ENCODE measurements around the gene ACTL7A. TPM values are rescaled to one million over a fixed set of nuclear protein-coding genes. Genes with fewer than 3 reads are reported as not detected.
A peak's percentile ranks its signal among the peaks of the same experiment; 100 is the strongest.
"Not testable (repeated sequence)": the region's sequence is repeated elsewhere in the genome, so short reads cannot be mapped to it uniquely, and the experiment has no call there.

ACTL7A gene
- total RNA-seq, 2 experiments from 2014 or later, result not detected

DNA sequence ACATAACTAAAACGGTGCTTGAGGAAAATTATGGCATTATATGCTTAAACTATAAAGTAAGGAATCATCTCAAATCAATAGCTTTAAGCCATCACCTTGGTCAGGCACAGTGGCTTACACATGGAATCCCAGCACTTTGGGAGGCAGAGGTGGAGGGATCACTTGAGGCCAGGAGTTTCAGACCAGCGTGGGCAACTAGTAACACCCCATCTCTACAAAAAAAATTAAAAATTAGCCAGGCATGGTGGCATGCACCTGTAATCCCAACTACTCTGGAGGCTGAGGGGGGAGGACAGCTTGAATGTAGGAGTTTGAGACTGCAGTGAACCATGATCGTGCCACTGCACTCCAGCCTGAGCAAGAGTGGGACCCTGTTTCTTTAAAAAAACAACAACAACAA lies 22.6 kb downstream of the ACTL7A start:
- Histone ChIP-seq H3K27me3 (ENCODE audit: control insufficient read depth in 1 of 2, insufficient read depth in 2 of 2, low read length in 2 of 2) (no peaks in the 10 kb centered on the region), H3K4me3 (ENCODE audit: low read length) (no peak overlapping the region), H3K4me1 (ENCODE audit: insufficient read depth, low read length) (no peaks in the 10 kb centered on the region), H3K27ac (ENCODE audit: low read depth in 1 of 2, low read length in 2 of 2) (no peak overlapping the region), H3K9me3 (ENCODE audit: control insufficient read depth in 1 of 2, insufficient read depth in 1 of 2, low read length in 2 of 2) (no peaks in the 10 kb centered on the region), H3K36me3 (ENCODE audit: insufficient read depth, low read length) (peaks cover 58% of the 10 kb centered on the region)
- intact Hi-C loops (cut with DNase I, micrococcal nuclease), result loop anchor here in 1 of 2 experiments (5.0 kb wide), 1 partner anchor 313 kb away; no protein-coding TSS in a partner anchor
- H3K9me3 Mint-ChIP-seq, result no peaks in the 10 kb centered on the region
- H3K36me3 Mint-ChIP-seq (ENCODE audit: low read depth), result peaks cover 85% of the 10 kb centered on the region
- no peaks in the 10 kb centered on the region for H3K4me1 Mint-ChIP-seq (ENCODE audit: low read depth)
- no peak overlapping the region for H3K4me3 Mint-ChIP-seq
- CTCF ChIA-PET, result no interaction called here
- H3K27ac Mint-ChIP-seq, result no peak overlapping the region
- TF ChIP-seq, protein P1, sequence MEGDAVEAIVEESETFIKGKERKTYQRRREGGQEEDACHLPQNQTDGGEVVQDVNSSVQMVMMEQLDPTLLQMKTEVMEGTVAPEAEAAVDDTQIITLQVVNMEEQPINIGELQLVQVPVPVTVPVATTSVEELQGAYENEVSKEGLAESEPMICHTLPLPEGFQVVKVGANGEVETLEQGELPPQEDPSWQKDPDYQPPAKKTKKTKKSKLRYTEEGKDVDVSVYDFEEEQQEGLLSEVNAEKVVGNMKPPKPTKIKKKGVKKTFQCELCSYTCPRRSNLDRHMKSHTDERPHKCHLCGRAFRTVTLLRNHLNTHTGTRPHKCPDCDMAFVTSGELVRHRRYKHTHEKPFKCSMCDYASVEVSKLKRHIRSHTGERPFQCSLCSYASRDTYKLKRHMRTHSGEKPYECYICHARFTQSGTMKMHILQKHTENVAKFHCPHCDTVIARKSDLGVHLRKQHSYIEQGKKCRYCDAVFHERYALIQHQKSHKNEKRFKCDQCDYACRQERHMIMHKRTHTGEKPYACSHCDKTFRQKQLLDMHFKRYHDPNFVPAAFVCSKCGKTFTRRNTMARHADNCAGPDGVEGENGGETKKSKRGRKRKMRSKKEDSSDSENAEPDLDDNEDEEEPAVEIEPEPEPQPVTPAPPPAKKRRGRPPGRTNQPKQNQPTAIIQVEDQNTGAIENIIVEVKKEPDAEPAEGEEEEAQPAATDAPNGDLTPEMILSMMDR (IDR thresholded peaks at IDR 0.05), result no peak
- ATAC-seq (ENCODE audit: poor library complexity) (no peak), DNase-seq (no peak)
- POLR2A ChIA-PET, result no interaction called here
- H3K27me3 Mint-ChIP-seq, result no peaks in the 10 kb centered on the region

DNA sequence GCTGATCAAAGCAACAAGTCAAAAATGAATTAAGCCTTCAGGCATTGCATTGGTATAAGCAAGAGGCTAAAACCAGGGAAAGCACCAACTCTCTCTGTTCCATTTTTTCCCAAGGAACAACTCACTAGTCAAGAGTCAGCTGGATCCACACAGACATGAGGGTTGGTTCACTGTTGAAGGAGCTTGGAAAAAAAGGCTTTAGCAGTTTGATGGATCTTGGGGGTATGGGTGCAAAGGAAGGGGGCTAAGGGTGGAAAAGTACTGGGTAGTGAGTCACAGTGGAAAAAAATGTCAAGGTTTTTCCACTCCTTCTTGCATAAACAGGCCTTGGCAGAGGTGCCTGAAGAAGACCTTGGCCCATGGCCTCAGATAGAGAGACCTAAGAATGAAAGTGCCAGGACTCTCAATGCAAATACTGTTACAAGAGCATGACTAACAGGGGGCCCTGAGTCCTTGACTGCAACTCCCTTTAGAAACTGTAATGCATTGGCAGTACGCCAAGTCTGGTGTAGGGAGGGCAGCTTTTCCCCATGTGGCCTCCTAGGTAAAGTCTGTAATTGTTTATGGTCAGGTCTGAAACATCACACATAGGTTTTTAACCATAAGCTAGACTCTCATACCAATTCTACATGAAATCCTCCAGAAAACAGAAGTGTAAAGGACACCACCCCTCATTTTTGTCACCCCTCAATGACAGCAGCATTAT lies 23.7 kb downstream of the ACTL7A start:
- Mint-ChIP-seq H3K27me3 (no peaks in the 10 kb centered on the region), H3K4me3 (no peak overlapping the region), H3K9me3 (no peaks in the 10 kb centered on the region), H3K36me3 (ENCODE audit: low read depth) (peaks cover 85% of the 10 kb centered on the region), H3K4me1 (ENCODE audit: low read depth) (no peaks in the 10 kb centered on the region), H3K27ac (no peak overlapping the region)
- ChIA-PET POLR2A (no interaction called here), CTCF (no interaction called here)
- Histone ChIP-seq H3K4me3 (ENCODE audit: low read length) (no peak overlapping the region), H3K27ac (ENCODE audit: low read depth in 1 of 2, low read length in 2 of 2) (no peak overlapping the region), H3K36me3 (ENCODE audit: insufficient read depth, low read length) (peaks cover 58% of the 10 kb centered on the region), H3K27me3 (ENCODE audit: control insufficient read depth in 1 of 2, insufficient read depth in 2 of 2, low read length in 2 of 2) (no peaks in the 10 kb centered on the region), H3K9me3 (ENCODE audit: control insufficient read depth in 1 of 2, insufficient read depth in 1 of 2, low read length in 2 of 2) (no peaks in the 10 kb centered on the region), H3K4me1 (ENCODE audit: insufficient read depth, low read length) (no peaks in the 10 kb centered on the region)
- ATAC-seq (ENCODE audit: poor library complexity) (no peak), DNase-seq (peak in 1 of 14 experiments; percentile 6)
- TF ChIP-seq, protein P1 (IDR thresholded peaks at IDR 0.05), result no peak
- intact Hi-C loops (cut with DNase I, micrococcal nuclease), result loop anchor here in 1 of 2 experiments (5.0 kb wide), 1 partner anchor 312 kb away; no protein-coding TSS in a partner anchor

DNA sequence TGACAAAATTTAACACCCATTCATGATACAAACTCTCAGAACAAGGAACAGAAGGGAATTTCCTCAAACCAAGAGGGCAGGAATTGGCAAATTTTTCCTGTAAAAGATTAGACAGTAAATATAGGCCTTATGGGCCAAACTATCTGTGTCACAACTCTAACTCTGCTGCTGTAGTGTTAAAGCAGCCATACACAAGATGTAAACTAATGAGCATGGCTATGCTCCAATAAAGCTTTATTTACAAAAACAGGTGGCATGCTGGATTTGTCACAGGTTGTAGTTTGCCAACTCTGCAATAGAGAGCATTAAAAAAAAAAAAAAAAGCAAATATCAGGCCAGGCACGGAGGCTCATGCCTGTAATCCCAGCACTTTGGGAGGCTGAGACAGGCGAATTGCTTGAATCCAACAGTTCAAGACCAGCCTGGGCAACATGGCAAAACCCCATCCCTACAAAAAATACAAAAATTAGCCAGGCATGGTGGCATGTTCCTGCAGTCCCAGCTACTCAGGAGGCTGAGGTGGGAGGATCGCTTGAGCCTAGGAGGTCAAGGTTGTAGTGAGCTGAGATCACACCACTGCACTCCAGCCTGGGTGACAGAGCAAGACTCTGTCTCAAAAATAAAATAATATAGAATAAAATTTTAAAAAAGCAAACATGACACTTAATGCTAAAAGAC lies 24.7 kb downstream of the ACTL7A start:
- DNase-seq; ATAC-seq (ENCODE audit: poor library complexity); H3K4me3 ChIP-seq (ENCODE audit: low read length); H3K4me1 Mint-ChIP-seq (ENCODE audit: low read depth); H3K9me3 Mint-ChIP-seq; POLR2A ChIA-PET; H3K4me3 Mint-ChIP-seq; CTCF ChIA-PET; H3K27me3 Mint-ChIP-seq; H3K4me1 ChIP-seq (ENCODE audit: insufficient read depth, low read length); H3K9me3 ChIP-seq (ENCODE audit: control insufficient read depth in 1 of 2, insufficient read depth in 1 of 2, low read length in 2 of 2); H3K27ac ChIP-seq (ENCODE audit: low read depth in 1 of 2, low read length in 2 of 2); H3K27me3 ChIP-seq (ENCODE audit: control insufficient read depth in 1 of 2, insufficient read depth in 2 of 2, low read length in 2 of 2); H3K27ac Mint-ChIP-seq: not testable (repeated sequence)
- H3K36me3 ChIP-seq (ENCODE audit: insufficient read depth, low read length), result peaks cover 62% of the 10 kb centered on the region
- intact Hi-C loops (cut with DNase I, micrococcal nuclease), result loop anchor here in 1 of 2 experiments (5.0 kb wide), 1 partner anchor 311 kb away; no protein-coding TSS in a partner anchor
- H3K36me3 Mint-ChIP-seq (ENCODE audit: low read depth), result peaks cover 86% of the 10 kb centered on the region

All from CD4-positive, alpha-beta T cell (primary cell).